Mammary epithelial cell (primary cell): ENCODE measurements around the gene NPRL2.

ENCODE experiments used
- CTCF ChIP-seq, 2 donors: IDR thresholded peaks in 1 of 2; conservative IDR thresholded peaks in 1 of 2; 2 replicates each; pipeline ENCODE4 v1.5.1; 2011 to 2012; ENCODE audit warnings: inconsistent platforms in 2 of 2, low read length in 2 of 2, mild to moderate bottlenecking in 2 of 2, control low read depth in 1 of 2, low read depth in 1 of 2; ENCODE audit not compliant: insufficient read depth in 1 of 2; ENCODE audit errors: extremely low read depth in 1 of 2
- EZH2 ChIP-seq: IDR thresholded peaks from 2 replicates; pipeline ENCODE4 v1.6.1; 2012; ENCODE audit warnings: low read length, inconsistent platforms, borderline replicate concordance

- TF ChIP-seq CTCF (conservative IDR thresholded peaks at IDR 0.05 in 1 of 2, IDR thresholded peaks at IDR 0.05 in 1 of 2; ENCODE audit: extremely low read depth in 1 of 2, insufficient read depth in 1 of 2, low read depth in 1 of 2, low read length in 2 of 2) (no peak), EZH2 (no peak)
These were observed 25.5 kb downstream of the NPRL2 start for GRCh38 chr3:50325113-50325480.
